ENCODE results near the gene POU4F2. TPM values are rescaled to one million over a fixed set of nuclear protein-coding genes. Genes with fewer than 3 reads are reported as not detected.

POU4F2 gene
- total RNA-seq, 1 experiment from 2014 or later: not detected

Other genes with a start within 250 kb of the POU4F2 start
- 5.5 TPM for gene SLC10A7, start 117.0 kb upstream of the POU4F2 start, total RNA-seq (2021; ENCODE audit: unreplicated experiment)

All from HCT116 (cell line).